Jurkat, Clone E6-1 (cell line): ENCODE results near the gene HOXA3.
A peak's percentile ranks its signal among the peaks of the same experiment; 100 is the strongest.

ENCODE experiments used
- DNase-seq: peaks from one replicate; pipeline ENCODE4 v3.0.0-alpha.2; 2011; ENCODE audit warnings: low read depth, low spot score
- H3K4me3 ChIP-seq: 2 replicates; pipeline ENCODE4 v1.5.1; 2011; ENCODE audit warnings: mild to moderate bottlenecking, low read length, control low read depth, moderate library complexity

The HOXA3 gene

DNA sequence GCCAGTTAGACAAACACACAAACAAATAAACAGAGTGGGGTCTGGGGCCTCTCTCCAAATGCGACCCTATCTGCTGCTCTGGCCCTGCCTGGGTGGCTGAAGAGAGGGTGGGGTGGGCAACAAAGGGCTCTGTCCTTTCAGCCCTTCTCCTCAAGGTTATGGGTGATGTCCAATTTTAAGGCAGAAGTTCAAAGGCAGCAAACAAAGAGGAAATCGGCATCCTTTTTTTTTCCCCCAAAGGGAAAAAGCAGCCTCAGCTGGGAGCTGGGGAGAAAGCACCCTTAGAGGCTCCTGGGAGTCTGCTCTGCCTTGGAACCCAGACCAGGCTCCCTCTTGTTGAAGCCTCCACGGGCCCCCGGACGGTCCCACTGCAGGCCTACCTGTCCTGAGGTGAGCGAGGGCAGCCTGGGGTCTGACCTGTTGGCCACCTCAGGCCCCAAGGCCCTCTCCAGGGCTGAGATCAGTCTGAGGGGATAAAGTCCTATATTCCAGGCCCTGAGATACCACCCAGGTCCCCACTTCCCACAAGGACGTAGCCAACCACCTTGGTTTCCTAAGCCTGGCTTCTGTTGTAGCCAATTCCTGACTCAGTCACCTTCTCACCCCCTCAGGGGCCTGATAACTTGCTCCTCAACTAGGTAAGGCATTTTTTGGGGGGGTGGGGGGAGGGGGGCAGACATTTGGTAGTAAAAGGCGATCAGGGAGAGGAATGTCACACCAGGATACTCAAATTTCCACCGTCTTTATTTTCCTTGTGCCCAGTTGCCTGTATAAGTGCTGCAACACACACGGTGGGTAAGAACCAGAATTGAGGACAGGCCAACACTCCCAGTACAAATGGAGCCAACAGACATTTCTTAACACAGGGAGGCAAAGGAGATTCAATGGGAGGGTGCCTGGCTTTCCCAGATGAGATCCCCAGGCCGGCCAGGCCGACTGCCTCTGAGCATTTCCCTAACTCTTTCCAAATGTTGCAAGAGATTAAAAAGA is 28.3 kb upstream of the HOXA3 start:
- no peak overlapping the region for H3K4me3 ChIP-seq
- no peak for DNase-seq

DNA sequence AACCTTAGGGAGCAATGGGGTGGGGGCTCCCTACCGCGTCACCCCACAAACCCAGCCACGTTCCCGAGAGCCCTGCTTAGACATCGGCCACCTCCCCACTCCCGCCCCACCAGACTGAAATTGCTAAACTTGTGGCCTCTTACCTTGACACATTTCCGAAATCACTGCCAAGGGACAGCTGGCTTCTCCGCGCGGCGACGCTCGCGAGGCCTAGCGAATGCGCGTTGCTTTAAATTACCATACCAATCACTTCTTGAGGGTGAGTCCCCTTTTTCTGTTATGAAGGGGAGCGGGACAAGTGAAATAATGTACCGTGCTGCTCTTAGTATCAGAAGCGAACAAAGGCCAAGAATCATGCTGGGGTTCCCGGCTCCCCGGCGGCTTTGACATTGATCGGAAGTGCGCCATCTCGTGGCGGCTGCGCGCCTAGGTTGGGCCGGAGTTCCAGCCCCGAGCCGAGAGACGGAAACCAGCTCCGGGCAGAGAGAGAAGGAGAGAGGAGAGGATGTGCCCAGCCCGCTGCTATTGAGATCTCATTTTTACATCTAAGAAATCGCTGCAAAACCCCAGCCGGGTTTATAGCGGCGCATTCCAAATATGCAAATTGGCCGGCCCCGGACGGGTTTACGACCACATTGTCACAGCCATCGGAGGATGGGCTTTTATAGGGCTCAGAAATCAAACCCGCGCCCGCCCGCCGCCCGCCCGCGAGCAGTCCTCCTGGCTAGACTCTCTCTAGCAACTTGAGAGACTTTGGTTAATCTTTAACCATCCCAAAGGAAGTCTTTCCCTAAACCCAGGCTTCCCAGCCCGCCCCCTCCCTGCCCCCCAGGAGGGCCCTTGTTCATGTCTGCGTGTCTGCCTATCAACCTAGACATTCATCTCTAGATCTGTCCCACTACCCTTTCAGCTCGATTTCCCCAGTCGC is 27.4 kb upstream of the HOXA3 start:
- peak; percentile 31 for DNase-seq
- H3K4me3 ChIP-seq, result no peak overlapping the region

DNA sequence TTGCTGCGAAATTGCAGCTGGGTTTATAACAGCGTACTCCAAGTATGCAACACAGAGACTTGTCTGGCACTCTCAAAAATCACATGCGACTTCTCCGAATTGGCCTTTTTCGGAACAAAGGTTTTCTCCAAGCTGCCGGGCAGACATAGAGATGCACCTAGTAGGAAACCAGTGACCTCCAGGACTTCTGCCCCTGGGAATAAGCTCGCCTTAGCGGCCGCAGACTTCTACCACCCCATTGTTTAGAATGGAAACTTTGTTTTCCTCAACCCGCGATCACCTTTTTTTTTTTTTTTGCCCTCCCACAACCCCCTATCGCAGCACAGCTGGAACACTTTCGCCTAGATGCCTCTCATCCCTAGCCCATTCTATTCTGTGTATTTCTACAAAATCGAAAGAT is 26.6 kb upstream of the HOXA3 start:
- H3K4me3 ChIP-seq, result no peak overlapping the region
- no peak for DNase-seq

DNA sequence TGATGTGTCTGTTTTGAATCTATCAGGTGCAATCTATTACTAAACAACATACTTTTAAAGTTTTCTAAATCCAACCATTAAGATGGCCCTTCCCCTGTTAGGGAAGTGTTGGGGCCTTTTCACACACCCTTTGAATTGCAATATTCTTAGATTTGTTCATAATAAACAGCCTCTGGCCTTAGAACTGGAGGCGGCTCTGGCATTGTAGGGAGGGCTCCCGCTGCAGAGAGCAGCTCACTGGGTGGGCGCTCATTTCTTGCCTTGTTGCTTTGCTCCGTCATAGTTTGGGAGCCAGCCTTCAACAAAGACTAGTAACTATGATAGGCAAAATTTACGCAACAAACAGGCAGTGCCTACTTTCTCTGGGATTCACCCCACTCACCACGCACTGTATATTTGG is 26.0 kb upstream of the HOXA3 start:
- no peak overlapping the region for H3K4me3 ChIP-seq
- DNase-seq, result no peak

DNA sequence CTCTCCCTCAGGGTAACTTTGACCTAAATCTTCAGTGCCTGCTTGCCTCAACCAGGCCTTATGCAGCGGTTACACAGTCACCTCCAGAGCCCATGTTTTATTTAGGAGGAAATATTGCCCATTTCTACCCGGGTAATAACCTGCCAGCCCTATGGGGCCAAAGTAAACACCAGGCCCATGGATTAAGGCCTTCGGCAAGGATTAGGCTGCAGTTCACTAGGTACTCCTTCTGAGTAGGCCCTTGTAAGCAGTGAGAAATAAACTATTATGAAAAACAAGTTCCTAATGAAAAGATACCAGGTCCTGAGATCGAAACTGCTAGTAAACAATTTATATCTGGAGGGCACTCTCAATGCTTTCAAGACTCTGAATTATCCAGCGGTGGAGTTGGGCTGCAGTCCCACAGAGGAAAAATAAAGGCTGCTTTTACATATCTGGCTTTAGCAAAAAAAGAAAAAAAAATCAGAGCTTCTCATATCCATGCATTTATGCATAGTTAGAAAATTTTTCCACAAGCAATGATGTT is 25.5 kb upstream of the HOXA3 start:
- no peak overlapping the region for H3K4me3 ChIP-seq
- no peak for DNase-seq

DNA sequence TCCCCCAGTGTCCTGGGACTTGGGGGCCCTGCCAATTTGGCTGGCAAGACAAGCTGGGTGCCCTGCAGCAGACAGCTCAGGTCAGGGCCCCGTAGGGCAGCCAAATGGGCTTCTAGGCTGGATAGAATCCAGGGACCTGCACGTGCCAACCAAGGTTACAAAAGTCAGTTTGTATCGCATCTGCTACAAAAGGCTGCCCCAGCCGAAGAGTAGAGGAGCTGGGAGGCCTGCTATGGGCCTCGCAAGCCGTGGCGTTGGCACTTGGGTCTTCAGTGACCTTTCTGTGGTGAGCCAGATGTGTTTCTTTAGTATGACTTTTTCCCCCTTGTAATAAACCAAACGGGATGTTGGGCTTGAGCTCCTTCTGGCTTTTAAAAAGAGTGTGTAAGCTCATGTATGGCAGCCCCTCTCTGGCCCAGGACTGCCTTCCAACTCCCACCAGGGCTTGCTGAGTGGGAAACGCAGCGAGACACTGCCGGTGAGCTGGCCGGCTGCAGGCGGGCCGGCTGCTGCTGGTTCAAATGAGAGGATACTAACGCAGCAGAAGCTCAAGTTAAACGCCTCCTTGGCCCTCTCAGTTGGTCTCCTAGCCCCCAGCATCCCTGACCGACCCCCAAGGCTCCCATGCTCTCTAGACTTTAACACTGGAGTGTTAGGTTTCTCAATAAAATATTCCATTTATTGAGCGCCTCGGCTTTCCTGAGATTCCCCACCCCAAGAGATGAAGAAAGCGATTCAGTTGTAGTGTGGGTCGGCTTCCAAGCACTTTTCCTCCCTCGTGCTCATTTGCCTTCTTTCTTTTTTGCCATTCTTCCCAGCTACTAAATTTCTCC is 24.8 kb upstream of the HOXA3 start:
- no peak overlapping the region for H3K4me3 ChIP-seq
- no peak for DNase-seq

DNA sequence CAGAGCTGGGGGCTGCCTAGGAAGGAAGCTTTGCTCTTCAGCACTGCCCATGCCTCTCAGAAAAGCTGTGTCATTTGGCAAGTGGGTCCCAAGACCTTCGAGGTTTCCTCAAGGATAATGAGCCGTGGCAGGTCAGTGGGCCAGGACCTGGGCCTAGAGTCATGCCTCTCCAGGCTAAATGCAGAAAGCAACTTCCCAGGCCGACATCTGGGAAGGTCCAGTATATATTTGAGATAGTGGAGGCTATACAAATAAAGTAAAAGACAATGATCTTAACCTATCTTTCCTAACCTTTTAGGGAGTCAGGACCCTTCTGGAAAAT is 24.1 kb upstream of the HOXA3 start:
- DNase-seq, result no peak
- H3K4me3 ChIP-seq, result no peak overlapping the region

DNA sequence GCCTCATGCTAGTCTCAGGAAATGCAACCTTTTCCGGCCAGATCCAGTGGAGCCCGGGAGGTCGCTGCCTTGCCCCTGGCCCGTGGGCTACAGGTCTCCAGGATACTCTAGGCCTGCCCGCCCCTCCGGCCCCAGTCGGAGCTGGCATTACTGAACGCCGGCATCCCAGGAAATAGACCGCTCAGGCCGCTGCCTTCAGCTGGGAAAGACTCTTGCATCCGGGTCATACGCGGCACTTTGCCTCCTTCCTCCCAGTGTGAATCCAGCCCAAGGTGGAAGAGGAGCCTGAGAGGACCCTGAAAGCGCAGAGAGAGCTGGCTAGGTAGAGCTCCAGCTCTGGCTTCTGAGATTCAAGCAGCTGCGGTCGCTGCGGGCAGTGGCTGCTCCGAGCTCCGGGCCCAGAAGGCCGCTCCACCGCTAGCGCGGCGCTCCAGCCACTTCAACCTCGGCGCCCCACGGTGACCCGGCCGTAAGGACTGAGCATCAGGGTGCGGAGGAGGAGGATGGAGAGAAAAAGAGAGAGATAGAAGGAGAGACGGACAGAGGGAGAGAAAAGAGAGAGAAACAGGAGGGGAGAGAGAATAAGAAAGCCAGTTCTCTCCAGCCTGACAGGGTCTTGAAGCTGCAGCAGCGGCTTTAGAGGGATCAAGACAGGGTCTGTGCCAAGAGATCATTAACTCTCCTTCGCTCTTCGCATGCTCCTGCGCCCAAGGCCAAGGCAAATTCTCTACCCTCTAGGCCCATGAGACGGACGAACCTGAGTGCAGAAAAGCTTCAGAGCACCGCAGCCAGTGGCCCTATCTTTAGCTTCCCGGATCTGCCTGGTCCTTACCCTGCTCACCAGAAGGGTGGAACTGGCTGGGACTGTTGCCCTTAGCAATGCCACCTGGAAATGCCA is 23.5 kb upstream of the HOXA3 start:
- no peak overlapping the region for H3K4me3 ChIP-seq
- DNase-seq, result no peak

DNA sequence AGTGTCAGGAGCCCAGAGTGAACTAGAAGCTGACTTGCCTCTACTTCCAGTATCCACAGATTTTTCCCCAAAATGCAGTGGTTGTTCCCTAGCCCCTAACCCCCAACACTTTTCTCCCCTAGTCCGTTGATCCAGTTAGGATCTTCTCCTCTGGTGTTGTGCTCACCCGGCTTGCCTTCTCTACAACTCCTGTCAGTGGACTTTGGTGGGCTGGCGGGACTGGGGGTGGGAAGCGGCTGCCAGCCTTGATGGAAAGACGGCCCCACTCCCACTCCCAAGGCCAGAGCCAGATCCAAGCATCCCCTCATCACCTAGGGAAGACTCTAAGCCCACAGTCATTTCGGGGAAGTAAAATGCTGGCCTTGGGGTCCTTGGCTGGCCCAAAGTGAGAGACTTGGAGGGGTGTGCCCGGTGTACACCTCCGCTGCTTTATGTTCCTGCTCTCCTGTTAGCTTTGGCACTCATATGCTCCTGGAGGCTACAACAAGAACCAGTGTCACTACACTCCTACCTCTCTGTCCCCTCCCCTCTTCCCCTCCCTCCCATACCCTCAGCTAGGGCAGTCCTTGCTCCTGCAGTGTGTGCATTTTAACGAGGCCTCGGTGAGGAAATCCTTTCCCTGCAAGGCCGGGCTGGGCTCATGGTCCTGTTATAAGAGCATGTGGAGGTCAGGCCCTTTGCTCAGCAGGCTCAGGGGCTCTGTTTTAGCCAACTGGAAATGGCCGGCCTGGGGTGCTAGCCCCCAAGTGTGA is 22.7 kb upstream of the HOXA3 start:
- no peak for DNase-seq
- H3K4me3 ChIP-seq, result no peak overlapping the region

DNA sequence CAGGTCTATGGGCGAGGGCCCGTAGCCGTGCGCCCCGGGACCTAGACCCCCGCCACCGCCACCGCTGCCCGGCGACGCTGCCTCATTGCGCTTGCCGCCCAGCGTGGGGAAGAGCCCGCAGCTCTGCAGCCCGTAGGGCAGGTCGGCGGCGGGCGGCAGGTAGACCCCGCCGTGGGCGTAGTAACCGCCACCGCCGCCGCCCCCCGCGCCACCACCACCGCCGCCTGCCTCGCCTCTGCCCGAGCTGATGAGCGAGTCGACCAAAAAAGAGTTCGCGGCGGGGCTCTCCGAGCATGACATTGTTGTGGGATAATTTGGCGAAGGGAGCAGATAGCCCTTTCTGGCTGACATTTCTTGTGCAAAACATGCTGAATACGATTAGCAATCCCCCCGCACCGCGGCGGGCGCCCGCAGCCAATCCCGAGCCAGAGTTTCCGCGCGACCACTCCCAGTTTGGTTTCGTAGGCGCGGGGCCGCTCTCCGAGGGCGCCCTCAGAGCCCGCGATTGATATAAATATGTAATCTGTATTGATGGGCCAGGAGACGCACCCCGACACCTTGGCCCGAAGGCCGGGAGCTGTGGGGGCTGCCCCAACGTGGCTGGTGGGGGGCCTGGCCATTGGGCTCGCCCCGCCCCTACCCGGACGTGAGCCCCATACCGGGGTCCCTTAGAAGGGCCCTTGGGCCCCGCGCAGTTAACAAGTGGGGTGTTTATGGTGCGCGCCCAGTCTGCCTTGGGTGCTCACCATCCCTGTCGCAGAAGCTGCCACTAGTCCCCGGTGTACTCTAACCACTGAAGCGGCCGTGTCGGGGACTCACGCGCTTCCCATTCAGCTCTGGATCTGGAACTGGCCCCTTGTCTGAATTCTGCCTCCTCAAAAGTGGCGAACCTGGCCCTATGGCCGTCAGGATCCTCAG is 21.8 kb upstream of the HOXA3 start, which contains the start of gene HOXA10:
Gene HOXA10 (minus strand): TSS at position 365 of the 918 bp plus-strand sequence. CDS start 14 bp downstream, at position 351.
- H3K4me3 ChIP-seq, result no peak within 1 kb of the TSS
- no peak for DNase-seq

DNA sequence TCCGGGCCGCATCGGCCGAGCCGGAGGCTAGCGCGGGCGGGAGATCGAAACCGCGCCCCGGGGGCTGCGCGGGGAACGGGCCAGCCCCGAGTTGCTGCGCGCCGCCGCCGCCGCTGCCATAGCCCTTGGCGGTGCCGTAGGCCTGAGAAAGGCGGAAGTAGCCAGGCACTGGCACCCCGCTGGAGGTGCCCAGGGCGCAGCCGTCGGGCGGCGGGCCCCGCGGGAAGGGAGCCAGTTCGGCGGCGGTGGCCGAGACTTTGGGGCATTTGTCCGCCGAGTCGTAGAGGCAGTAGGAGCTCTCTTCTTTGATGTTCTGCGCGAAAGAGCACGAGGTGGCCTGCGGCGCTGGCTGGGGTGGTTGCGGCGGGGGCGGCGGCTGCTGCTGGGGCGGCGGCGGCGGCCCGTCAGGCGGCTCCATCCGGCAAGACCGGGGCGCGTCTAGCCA is 21.1 kb upstream of the HOXA3 start:
- no peak overlapping the region for H3K4me3 ChIP-seq
- DNase-seq, result no peak

DNA sequence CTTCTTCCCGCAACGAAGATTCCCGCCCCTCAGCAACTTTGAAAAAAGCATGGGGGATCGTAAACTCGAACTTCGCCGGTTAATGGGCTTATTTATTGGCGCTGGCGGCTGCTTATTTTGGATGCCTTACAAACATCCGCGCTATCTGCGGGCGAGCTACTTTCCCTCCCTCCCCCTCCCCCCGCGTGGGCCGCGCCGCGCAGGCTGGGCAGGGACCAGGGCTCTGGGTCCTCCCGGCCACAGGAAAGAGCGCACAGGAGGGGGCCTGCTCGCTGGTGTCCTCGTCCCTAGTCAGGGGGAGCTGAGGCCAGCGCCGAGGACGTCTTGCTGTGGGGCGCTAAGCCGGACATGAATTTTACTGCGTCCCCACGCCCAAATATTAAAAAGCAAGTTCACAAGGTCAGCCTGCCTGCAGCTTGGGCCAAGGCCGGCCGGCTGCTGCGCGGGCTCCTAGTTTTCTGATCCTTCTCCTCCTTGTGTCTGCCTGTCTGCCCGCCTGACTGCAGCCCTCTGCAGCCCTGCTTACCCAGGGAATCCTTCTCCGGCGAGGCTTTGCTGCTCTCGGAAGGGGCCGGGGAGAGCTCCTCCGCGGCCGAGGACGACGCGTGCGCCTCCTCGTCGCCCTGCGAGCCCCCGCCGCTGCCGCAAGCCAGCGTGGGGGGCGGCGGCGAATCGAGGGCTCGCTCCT is 20.6 kb upstream of the HOXA3 start:
- DNase-seq, result no peak
- H3K4me3 ChIP-seq, result no peak overlapping the region

DNA sequence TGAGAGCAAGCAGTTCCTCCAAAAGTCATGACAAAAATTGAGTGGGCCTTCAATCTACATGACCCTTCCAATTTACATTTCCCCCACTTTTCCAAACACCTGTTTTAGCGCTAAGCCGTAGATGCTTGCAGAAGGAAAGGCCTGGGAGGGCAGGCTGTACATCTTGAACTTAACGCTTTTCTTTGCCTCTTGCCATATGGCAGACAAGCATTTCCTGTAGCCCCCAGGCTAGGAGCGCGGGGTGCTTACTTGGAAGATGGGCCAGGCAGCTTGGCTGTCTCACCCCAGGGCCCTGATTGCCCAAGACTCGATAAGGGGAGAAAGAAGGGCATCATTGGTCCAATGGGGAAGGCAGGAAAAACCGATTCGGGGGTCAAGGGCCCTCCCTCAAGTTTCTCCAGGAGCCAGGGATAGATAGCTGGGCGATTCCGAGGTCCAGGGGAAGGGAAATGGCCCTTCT is 20.0 kb upstream of the HOXA3 start:
- H3K4me3 ChIP-seq, result no peak overlapping the region
- DNase-seq, result no peak

DNA sequence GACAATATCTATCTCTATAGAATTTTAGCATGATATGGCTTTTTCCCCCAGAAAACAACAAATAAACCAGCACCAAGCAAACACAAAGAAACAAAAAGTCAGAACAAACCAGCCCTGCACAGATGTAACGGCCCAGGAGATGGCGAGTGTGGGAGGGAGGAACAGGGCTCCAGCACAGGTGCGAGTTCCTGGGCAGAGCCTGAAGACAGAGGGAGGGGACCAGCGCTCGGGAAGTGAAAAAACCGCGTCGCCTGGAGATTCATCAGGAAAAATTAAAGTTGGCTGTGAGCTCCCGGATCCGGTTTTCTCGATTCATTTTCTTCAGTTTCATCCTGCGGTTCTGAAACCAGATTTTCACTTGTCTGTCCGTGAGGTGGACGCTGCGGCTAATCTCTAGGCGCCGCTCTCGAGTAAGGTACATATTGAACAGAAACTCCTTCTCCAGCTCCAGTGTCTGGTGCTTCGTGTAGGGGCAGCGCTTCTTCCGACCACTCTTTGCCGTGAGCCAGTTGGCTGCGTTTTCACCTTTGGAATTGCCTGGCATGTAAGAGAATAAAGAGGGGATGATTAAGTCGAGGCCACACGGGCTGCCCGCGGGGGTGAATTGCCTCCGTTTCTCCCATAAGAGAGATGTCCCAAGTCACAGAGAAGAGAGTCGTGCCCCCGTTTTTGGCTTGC is 19.4 kb upstream of the HOXA3 start:
- no peak for DNase-seq

DNA sequence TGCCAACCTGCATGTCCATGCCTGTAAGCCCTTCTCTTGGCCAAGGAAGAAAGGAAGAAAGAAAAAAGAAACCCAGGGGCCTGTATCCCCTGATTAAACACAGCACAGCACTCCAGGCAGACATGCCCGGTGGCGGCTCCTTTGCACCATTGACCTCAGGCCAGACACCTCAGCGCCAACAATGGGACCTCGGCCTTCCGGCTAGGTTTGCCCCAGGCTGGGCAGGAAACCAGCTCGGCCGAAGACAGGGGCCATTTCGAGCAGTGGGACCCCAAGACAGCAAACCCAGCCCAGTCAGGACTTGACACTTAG is 18.9 kb upstream of the HOXA3 start:
- no peak overlapping the region for H3K4me3 ChIP-seq
- no peak for DNase-seq

More for the DNA sequence above, 19.4 kb upstream of the HOXA3 start:
- no peak overlapping the region for H3K4me3 ChIP-seq
